HepG2 (cell line): ENCODE results near the gene SUCLA2. TPM values are rescaled to one million over a fixed set of nuclear protein-coding genes. Genes with fewer than 3 reads are reported as not detected.
A peak's percentile ranks its signal among the peaks of the same experiment; 100 is the strongest.
"Not testable (repeated sequence)": the region's sequence is repeated elsewhere in the genome, so short reads cannot be mapped to it uniquely, and the experiment has no call there.

Source experiments
- ATAC-seq: fragments of 200-7000 bp; cut with Tn5 transposase; 3 replicates; pipeline ENCODE4 v1.9.1; 2020; ENCODE audit warnings: mild to moderate bottlenecking, moderate library complexity
- BruUV-seq: library from RNA; stranded (reverse); fragments of 400-500 nt; replicated peaks from 2 replicates; lab custom pipeline; 2021; lab: Mats Ljungman, UMichigan
- CTCF ChIA-PET: fragments of 300-600 bp; formaldehyde crosslinking; extraction: SDS; loops from one replicate; lab custom pipeline; 2021; ENCODE audit warnings: low total read pairs, inconsistent platforms, low intra/inter-chr PET ratio; lab: Yijun Ruan, JAX
- POLR2A ChIA-PET: fragments of 350-600 bp; sonication (Branson Sonifier 250); formaldehyde crosslinking; loops from one replicate; lab custom pipeline; 2020; ENCODE audit warnings: antibody characterized with exemption, inconsistent platforms; lab: Yijun Ruan, JAX
- DNase-seq: peaks from one replicate; pipeline ENCODE4 v3.0.0-alpha.2; 2015; ENCODE audit warnings: low spot score
- FAIRE-seq: peaks from 3 replicates; lab custom pipeline; 2011; peaks lifted over from hg19 to GRCh38; lab: Jason Lieb, UNC
- H2AFZ ChIP-seq: one replicate; pipeline ENCODE4 v1.6.1; 2011; ENCODE audit warnings: low read length, inconsistent platforms
- H3K27ac ChIP-seq: fragments of 300-600 bp; 3 replicates; pipeline ENCODE4 v1.8.0; 2011; ENCODE audit warnings: mixed run types, mild to moderate bottlenecking, mixed read lengths, low read length, inconsistent platforms; ENCODE audit not compliant: insufficient read depth; ENCODE audit errors: extremely low read length
- H3K27me3 ChIP-seq, 2 experiments: fragments of 200-600 bp in 1 of 2; 2 replicates in 1 of 2; 3 replicates in 1 of 2; pipeline versions ENCODE4 v1.6.0 to v1.8.0; 2011; ENCODE audit warnings: low read length in 2 of 2, mild to moderate bottlenecking in 2 of 2, moderate library complexity in 2 of 2, inconsistent platforms in 1 of 2; ENCODE audit not compliant: insufficient read depth in 2 of 2, control insufficient read depth in 1 of 2
- H3K36me3 ChIP-seq, 2 experiments: fragments of 200-600 bp in 1 of 2; replicated peaks in 1 of 2; 2 replicates in 1 of 2; 3 replicates in 1 of 2; pipeline versions ENCODE4 v1.5.1 to v1.8.0; 2011; ENCODE audit warnings: low read length in 2 of 2, inconsistent platforms in 1 of 2; ENCODE audit not compliant: insufficient read depth in 2 of 2, control insufficient read depth in 1 of 2
- H3K4me1 ChIP-seq: 2 replicates; pipeline ENCODE4 v1.5.1; 2012; ENCODE audit warnings: low read length, inconsistent platforms; ENCODE audit not compliant: insufficient read depth
- H3K4me2 ChIP-seq: 2 replicates; pipeline ENCODE4 v1.6.0; 2011; ENCODE audit warnings: low read depth, low read length, inconsistent platforms
- H3K4me3 ChIP-seq, 3 experiments: fragments of 200-600 bp in 1 of 3; sonication (generic), shearing (Covaris generic) in 1 of 3; replicated peaks in 1 of 3; 2 replicates each; pipeline ENCODE4 v1.5.1; 2011 to 2016; ENCODE audit warnings: low read length in 3 of 3, inconsistent platforms in 2 of 3, low read depth in 2 of 3, mild to moderate bottlenecking in 2 of 3, control low read depth in 1 of 3, mixed read lengths in 1 of 3; ENCODE audit not compliant: insufficient read depth in 1 of 3
- H3K79me2 ChIP-seq: one replicate; pipeline ENCODE4 v1.6.1; 2011; ENCODE audit warnings: low read length, inconsistent platforms; ENCODE audit not compliant: insufficient read depth
- H3K9ac ChIP-seq: 2 replicates; pipeline ENCODE4 v1.6.0; 2011; ENCODE audit warnings: mild to moderate bottlenecking, low read depth, low read length, inconsistent platforms; ENCODE audit not compliant: insufficient read depth
- H3K9me3 ChIP-seq: 2 replicates; pipeline ENCODE4 v1.5.1; 2012; ENCODE audit warnings: mild to moderate bottlenecking, low read length
- H4K20me1 ChIP-seq: 2 replicates; pipeline ENCODE4 v1.6.0; 2011; ENCODE audit warnings: inconsistent platforms, mild to moderate bottlenecking, low read length, moderate library complexity; ENCODE audit not compliant: insufficient read depth
- FOSL2 ChIP-seq: sonication (generic); formaldehyde crosslinking; IDR thresholded peaks from 2 replicates; pipeline ENCODE4 v1.4.0; 2020; ENCODE audit warnings: missing genetic modification reagents
- WGBS: methylation state at CpG from one replicate; pipeline ENCODE4 v1.1.6; 2017; ENCODE audit warnings: low lambda C conversion rate; 5-methylcytosine and 5-hydroxymethylcytosine counted together
- in situ Hi-C: cut with HindIII; loops from 2 replicates; pipeline ENCODE4 v1.10.0; 2017; ENCODE audit warnings: low pct_unique_long_range_greater_than_20kb; ENCODE audit not compliant: extremely low pct_ligation_motif_present
- intact Hi-C: fragments of 100-400 bp; cut with micrococcal nuclease; formaldehyde crosslinking; loops from one replicate; pipeline ENCODE4 v1.10.0; 2022; ENCODE audit not compliant: unreplicated experiment
- polyA plus RNA-seq, 8 experiments: library from polyadenylated mRNA; depleted of rRNA in 3 of 8; stranded (reverse) in 7 of 8; unstranded in 1 of 8; fragments of >200 nt; fragmentation: Illumina TruSeq in 4 of 8; extraction: Trizol in 4 of 8; gene quantifications; 2 replicates each; pipeline versions ENCODE4 v1.2.1 to v1.2.3, GENCODE V29; 2011 to 2016; ENCODE audit warnings: low read depth in 4 of 8, missing spikeins in 1 of 8, mixed read lengths in 1 of 8; ENCODE audit not compliant: insufficient read depth in 1 of 8
- total RNA-seq, 5 experiments: library from RNA; depleted of rRNA; stranded (reverse); fragments of >200 nt; fragmentation: Illumina TruSeq; extraction: Trizol; gene quantifications; 2 replicates each; pipeline ENCODE4 v1.2.3, GENCODE V29; 2016; ENCODE audit warnings: low read depth in 1 of 5
- TF ChIP-seq, protein P1 (sequence below), 2 experiments: fragments of 450-650 bp in 1 of 2; sonication (generic) in 1 of 2; formaldehyde crosslinking; IDR thresholded peaks; 2 replicates each; pipeline versions ENCODE4 v1.5.0 to v1.8.0; 2020 to 2022; ENCODE audit warnings: mild to moderate bottlenecking in 1 of 2, missing genetic modification reagents in 1 of 2
- TF ChIP-seq, protein P2 (sequence below): fragments of 450-650 bp; IDR thresholded peaks from 2 replicates; pipeline ENCODE4 v1.6.1; 2017; ENCODE audit warnings: mild to moderate bottlenecking
- TF ChIP-seq, protein P3 (sequence below): sonication (generic); formaldehyde crosslinking; IDR thresholded peaks from 2 replicates; pipeline ENCODE4 v1.4.0; 2020; ENCODE audit warnings: missing genetic modification reagents, borderline replicate concordance
- TF ChIP-seq, protein P4 (sequence below): sonication (generic); formaldehyde crosslinking; IDR thresholded peaks from 2 replicates; pipeline ENCODE4 v1.4.0; 2020; ENCODE audit warnings: missing genetic modification reagents

The SUCLA2 gene
- total and polyA plus RNA-seq, 2 of the 13 experiments (the other 11 are each of a cell fraction or from before 2014, with no cell fraction given): 28.4 to 77.1 TPM

DNA sequence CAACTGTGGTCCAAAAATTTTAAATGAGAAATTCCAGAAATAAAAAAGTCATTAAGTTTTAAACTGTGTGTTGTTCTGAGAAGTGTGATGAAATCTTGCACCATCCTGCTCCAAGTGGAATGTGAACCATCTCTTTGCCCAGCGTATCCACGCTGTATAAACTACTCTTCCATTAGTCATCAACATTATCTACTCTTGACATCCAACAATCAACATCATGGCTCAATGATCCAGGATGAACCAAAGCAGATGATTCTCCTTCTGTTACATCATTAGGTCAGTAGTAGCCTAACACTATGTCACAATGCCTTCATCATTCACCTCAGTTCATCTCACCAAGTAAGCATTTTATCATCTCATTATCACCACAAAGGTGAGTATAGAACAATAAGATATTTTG lies 55.3 kb downstream of the SUCLA2 start:
- no peak for ATAC-seq
- Histone ChIP-seq H3K4me1 (no peaks in the 10 kb centered on the region), H3K9me3 (no peaks in the 10 kb centered on the region), H3K4me3 (no peak overlapping the region), H3K4me2 (no peak overlapping the region), H2AFZ (no peak overlapping the region), H3K36me3 (peaks cover 5 to 40% of the 10 kb centered on the region in 2 experiments), H3K27me3 (no peaks in the 10 kb centered on the region), H3K79me2 (no peaks in the 10 kb centered on the region), H3K9ac (no peak overlapping the region), H3K27ac (no peak overlapping the region), H4K20me1 (no peaks in the 10 kb centered on the region)
- ChIA-PET POLR2A (no interaction called here), CTCF (no interaction called here)
- intact Hi-C loops: no loop called here
- in situ Hi-C loops: no loop called here
- peak; percentile 4 for DNase-seq
- TF ChIP-seq, protein P1, sequence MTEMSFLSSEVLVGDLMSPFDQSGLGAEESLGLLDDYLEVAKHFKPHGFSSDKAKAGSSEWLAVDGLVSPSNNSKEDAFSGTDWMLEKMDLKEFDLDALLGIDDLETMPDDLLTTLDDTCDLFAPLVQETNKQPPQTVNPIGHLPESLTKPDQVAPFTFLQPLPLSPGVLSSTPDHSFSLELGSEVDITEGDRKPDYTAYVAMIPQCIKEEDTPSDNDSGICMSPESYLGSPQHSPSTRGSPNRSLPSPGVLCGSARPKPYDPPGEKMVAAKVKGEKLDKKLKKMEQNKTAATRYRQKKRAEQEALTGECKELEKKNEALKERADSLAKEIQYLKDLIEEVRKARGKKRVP (CRISPR knock-in tag; IDR thresholded peaks at IDR 0.05): peak in 1 of 2 experiments; percentile 71; a peak in 1 of 4 replicates
- TF ChIP-seq, protein P2, sequence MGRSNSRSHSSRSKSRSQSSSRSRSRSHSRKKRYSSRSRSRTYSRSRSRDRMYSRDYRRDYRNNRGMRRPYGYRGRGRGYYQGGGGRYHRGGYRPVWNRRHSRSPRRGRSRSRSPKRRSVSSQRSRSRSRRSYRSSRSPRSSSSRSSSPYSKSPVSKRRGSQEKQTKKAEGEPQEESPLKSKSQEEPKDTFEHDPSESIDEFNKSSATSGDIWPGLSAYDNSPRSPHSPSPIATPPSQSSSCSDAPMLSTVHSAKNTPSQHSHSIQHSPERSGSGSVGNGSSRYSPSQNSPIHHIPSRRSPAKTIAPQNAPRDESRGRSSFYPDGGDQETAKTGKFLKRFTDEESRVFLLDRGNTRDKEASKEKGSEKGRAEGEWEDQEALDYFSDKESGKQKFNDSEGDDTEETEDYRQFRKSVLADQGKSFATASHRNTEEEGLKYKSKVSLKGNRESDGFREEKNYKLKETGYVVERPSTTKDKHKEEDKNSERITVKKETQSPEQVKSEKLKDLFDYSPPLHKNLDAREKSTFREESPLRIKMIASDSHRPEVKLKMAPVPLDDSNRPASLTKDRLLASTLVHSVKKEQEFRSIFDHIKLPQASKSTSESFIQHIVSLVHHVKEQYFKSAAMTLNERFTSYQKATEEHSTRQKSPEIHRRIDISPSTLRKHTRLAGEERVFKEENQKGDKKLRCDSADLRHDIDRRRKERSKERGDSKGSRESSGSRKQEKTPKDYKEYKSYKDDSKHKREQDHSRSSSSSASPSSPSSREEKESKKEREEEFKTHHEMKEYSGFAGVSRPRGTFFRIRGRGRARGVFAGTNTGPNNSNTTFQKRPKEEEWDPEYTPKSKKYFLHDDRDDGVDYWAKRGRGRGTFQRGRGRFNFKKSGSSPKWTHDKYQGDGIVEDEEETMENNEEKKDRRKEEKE: no peak
- TF ChIP-seq FOSL2: peak; percentile 39; the same call in 1 of the 2 replicates
- TF ChIP-seq, protein P3, sequence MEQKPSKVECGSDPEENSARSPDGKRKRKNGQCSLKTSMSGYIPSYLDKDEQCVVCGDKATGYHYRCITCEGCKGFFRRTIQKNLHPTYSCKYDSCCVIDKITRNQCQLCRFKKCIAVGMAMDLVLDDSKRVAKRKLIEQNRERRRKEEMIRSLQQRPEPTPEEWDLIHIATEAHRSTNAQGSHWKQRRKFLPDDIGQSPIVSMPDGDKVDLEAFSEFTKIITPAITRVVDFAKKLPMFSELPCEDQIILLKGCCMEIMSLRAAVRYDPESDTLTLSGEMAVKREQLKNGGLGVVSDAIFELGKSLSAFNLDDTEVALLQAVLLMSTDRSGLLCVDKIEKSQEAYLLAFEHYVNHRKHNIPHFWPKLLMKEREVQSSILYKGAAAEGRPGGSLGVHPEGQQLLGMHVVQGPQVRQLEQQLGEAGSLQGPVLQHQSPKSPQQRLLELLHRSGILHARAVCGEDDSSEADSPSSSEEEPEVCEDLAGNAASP (CRISPR knock-in tag): no peak
- TF ChIP-seq, protein P4, sequence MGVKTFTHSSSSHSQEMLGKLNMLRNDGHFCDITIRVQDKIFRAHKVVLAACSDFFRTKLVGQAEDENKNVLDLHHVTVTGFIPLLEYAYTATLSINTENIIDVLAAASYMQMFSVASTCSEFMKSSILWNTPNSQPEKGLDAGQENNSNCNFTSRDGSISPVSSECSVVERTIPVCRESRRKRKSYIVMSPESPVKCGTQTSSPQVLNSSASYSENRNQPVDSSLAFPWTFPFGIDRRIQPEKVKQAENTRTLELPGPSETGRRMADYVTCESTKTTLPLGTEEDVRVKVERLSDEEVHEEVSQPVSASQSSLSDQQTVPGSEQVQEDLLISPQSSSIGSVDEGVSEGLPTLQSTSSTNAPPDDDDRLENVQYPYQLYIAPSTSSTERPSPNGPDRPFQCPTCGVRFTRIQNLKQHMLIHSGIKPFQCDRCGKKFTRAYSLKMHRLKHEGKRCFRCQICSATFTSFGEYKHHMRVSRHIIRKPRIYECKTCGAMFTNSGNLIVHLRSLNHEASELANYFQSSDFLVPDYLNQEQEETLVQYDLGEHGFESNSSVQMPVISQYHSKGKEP (CRISPR knock-in tag): no peak
- no peak for FAIRE-seq
- WGBS: 100% methylated on average over 2 of the region's 2 CpGs
- no TSS peak for BruUV-seq

DNA sequence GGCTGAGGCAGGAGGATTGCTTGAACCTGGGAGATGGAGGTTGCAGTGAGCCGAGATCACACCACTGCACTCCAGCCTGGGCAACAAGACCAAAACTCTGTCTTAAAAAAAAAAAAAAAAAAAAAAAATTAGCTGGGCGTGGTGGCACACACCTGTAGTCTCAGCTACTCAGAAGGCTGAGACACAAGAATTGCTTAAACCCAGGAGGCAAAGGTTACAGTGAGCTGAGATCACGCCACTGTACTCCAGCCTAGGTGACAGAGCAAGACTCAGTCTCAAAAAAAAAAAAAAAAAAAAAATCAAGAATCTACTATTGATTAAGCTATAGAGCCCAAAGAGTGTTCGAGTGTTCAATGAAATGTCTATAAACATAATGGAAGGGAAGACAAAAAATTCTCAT lies 55.9 kb downstream of the SUCLA2 start:
- BruUV-seq, FAIRE-seq, DNase-seq, H3K79me2 ChIP-seq, POLR2A ChIA-PET, H3K9ac ChIP-seq, H3K4me1 ChIP-seq, H4K20me1 ChIP-seq, ATAC-seq, H3K4me2 ChIP-seq, H3K27ac ChIP-seq, H3K4me3 ChIP-seq, CTCF ChIA-PET, H3K9me3 ChIP-seq, in situ Hi-C loops, H2AFZ ChIP-seq, intact Hi-C loops, H3K27me3 ChIP-seq: not testable (repeated sequence)
- H3K36me3 ChIP-seq: peaks cover 5 to 34% of the 10 kb centered on the region in 2 experiments
- WGBS: 100% methylated on average over 4 of the region's 4 CpGs
